ENCODE data around the gene HS3ST3B1.
A peak's percentile ranks its signal among the peaks of the same experiment; 100 is the strongest.

HS3ST3B1 gene

DNA sequence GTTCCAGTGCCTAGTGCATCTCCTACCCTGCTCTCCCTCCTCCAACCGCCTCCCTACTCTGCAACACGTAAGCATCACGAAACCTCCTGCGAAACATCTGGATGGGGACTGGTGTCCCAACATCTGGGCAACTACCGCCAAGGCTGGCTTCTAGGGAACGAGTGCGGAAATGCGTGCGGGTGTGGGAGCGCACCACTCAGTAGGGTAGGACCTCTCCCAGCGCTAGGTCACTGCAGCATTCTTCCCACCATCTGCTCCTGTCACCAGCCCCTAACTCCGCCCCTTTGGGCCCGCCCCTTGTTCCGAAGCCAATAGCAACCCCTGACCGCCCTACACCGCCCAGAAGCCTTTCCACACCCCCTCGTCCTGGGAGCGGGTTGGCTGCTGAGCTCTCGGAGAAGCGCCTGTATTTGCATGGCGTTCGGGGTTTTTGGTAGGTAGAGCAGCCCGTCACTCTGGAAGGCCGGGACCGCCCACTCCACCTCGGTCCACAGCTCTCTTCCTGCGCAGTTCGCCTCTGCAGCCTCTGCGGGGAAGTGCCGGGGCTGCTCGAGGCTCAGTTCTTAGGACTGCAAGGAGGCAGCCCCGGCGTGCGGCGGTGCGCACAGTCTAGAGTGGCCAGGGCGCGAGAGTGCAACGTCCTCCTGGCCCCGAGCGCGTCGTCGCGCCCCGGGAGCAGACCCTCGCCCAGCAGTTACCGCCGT, at the start of gene HS3ST3B1:
Gene HS3ST3B1 (plus strand): TSS at position 507 of the 704 bp plus-strand sequence. CDS start 438 bp downstream, outside the sequence.
- Histone ChIP-seq H3K27ac (ENCODE audit: low read length) (no peak within 1 kb of the TSS), H3K4me2 (ENCODE audit: low read depth, low read length) (peak within 1 kb of the TSS; percentile 34; the same call in 1 of the 2 replicates), H3F3A (ENCODE audit: insufficient read depth, low read length) (no peaks in the 10 kb centered on the region), H3K79me2 (ENCODE audit: low read length) (no peaks in the 10 kb centered on the region), H3K9me2 (replicated peaks; ENCODE audit: insufficient read depth, low read length) (no peaks in the 10 kb centered on the region), H2AFZ (ENCODE audit: low read length) (no peak within 1 kb of the TSS), H3K9me3 (replicated peaks; ENCODE audit: insufficient read depth, low read length) (no peaks in the 10 kb centered on the region), H3K36me3 (replicated peaks; ENCODE audit: insufficient read depth, low read length) (no peaks in the 10 kb centered on the region), H4K20me1 (ENCODE audit: insufficient read depth, low read length) (no peaks in the 10 kb centered on the region), H3K4me3 (ENCODE audit: low read length) (peak within 1 kb of the TSS; percentile 36; the same call in 1 of the 2 replicates), H3K9ac (ENCODE audit: low read length) (no peak within 1 kb of the TSS), H3K4me1 (ENCODE audit: low read length) (no peaks in the 10 kb centered on the region), H3K27me3 (replicated peaks; ENCODE audit: insufficient read depth, low read length) (peaks cover 2% of the 10 kb centered on the region; the same call in 1 of the 2 replicates)
- TF ChIP-seq, protein P1, sequence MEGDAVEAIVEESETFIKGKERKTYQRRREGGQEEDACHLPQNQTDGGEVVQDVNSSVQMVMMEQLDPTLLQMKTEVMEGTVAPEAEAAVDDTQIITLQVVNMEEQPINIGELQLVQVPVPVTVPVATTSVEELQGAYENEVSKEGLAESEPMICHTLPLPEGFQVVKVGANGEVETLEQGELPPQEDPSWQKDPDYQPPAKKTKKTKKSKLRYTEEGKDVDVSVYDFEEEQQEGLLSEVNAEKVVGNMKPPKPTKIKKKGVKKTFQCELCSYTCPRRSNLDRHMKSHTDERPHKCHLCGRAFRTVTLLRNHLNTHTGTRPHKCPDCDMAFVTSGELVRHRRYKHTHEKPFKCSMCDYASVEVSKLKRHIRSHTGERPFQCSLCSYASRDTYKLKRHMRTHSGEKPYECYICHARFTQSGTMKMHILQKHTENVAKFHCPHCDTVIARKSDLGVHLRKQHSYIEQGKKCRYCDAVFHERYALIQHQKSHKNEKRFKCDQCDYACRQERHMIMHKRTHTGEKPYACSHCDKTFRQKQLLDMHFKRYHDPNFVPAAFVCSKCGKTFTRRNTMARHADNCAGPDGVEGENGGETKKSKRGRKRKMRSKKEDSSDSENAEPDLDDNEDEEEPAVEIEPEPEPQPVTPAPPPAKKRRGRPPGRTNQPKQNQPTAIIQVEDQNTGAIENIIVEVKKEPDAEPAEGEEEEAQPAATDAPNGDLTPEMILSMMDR (IDR thresholded peaks at IDR 0.05; ENCODE audit: low read length), result no peak
- no peak for TF ChIP-seq EZH2phosphoT487 (IDR thresholded peaks at IDR 0.05; ENCODE audit: low read length)
- TF ChIP-seq EZH2 (optimal IDR thresholded peaks at IDR 0.05; ENCODE audit: low read depth, low read length), result no peak
- DNase-seq, result peak; percentile 83

DNA sequence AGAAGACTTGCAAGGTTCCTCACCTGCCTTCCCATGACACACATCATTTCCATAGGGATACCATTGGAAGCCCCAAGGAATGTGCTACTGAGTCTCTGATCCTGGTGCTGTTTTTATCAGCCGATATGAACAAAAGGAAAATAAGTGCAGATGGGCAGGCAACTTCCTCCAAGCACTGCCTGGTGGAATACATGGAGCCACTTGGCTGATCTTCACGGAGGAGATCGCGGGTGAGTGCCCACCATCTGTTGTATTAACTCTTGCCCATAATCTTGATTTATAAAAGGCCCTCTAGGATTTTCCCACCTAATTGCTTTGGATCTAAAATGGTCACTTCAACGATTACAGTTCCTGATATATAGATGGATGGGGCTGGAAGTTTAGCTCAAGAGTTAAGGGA, 39.5 kb upstream of the HS3ST3B1 start:
- no peak overlapping the region for H2AFZ ChIP-seq (ENCODE audit: low read length)
- H3K4me2 ChIP-seq (ENCODE audit: low read depth, low read length), result no peak overlapping the region
- TF ChIP-seq EZH2phosphoT487 (IDR thresholded peaks at IDR 0.05; ENCODE audit: low read length), result no peak
- TF ChIP-seq, protein P1 (IDR thresholded peaks at IDR 0.05; ENCODE audit: low read length), result no peak
- TF ChIP-seq EZH2 (optimal IDR thresholded peaks at IDR 0.05; ENCODE audit: low read depth, low read length), result no peak
- no peaks in the 10 kb centered on the region for H3F3A ChIP-seq (ENCODE audit: insufficient read depth, low read length)
- no peak overlapping the region for H3K4me3 ChIP-seq (ENCODE audit: low read length)
- no peaks in the 10 kb centered on the region for H4K20me1 ChIP-seq (ENCODE audit: insufficient read depth, low read length)
- H3K9me3 ChIP-seq (replicated peaks; ENCODE audit: insufficient read depth, low read length), result no peaks in the 10 kb centered on the region
- no peak overlapping the region for H3K9ac ChIP-seq (ENCODE audit: low read length)
- H3K4me1 ChIP-seq (ENCODE audit: low read length), result no peaks in the 10 kb centered on the region
- H3K36me3 ChIP-seq (replicated peaks; ENCODE audit: insufficient read depth, low read length), result no peaks in the 10 kb centered on the region
- no peak overlapping the region for H3K27ac ChIP-seq (ENCODE audit: low read length)
- no peaks in the 10 kb centered on the region for H3K27me3 ChIP-seq (replicated peaks; ENCODE audit: insufficient read depth, low read length)
- no peak for DNase-seq
- H3K9me2 ChIP-seq (replicated peaks; ENCODE audit: insufficient read depth, low read length), result no peaks in the 10 kb centered on the region
- no peaks in the 10 kb centered on the region for H3K79me2 ChIP-seq (ENCODE audit: low read length)

- Histone ChIP-seq H3K27me3 (replicated peaks; ENCODE audit: insufficient read depth, low read length) (no peaks in the 10 kb centered on the region), H3K4me2 (ENCODE audit: low read depth, low read length) (no peak overlapping the region), H3K4me1 (ENCODE audit: low read length) (no peaks in the 10 kb centered on the region), H2AFZ (ENCODE audit: low read length) (no peak overlapping the region), H3K36me3 (replicated peaks; ENCODE audit: insufficient read depth, low read length) (no peaks in the 10 kb centered on the region), H3K27ac (ENCODE audit: low read length) (no peak overlapping the region), H3K79me2 (ENCODE audit: low read length) (no peaks in the 10 kb centered on the region), H3K9ac (ENCODE audit: low read length) (no peak overlapping the region), H3K9me2 (replicated peaks; ENCODE audit: insufficient read depth, low read length) (no peaks in the 10 kb centered on the region), H3K4me3 (ENCODE audit: low read length) (no peak overlapping the region), H3K9me3 (replicated peaks; ENCODE audit: insufficient read depth, low read length) (no peaks in the 10 kb centered on the region), H4K20me1 (ENCODE audit: insufficient read depth, low read length) (no peaks in the 10 kb centered on the region), H3F3A (ENCODE audit: insufficient read depth, low read length) (no peaks in the 10 kb centered on the region)
- no peak for TF ChIP-seq EZH2 (optimal IDR thresholded peaks at IDR 0.05; ENCODE audit: low read depth, low read length)
- no peak for TF ChIP-seq EZH2phosphoT487 (IDR thresholded peaks at IDR 0.05; ENCODE audit: low read length)
- no peak for DNase-seq
Measured at GRCh38 chr17:14268264-14268663, 32.6 kb upstream of the HS3ST3B1 start.

DNA sequence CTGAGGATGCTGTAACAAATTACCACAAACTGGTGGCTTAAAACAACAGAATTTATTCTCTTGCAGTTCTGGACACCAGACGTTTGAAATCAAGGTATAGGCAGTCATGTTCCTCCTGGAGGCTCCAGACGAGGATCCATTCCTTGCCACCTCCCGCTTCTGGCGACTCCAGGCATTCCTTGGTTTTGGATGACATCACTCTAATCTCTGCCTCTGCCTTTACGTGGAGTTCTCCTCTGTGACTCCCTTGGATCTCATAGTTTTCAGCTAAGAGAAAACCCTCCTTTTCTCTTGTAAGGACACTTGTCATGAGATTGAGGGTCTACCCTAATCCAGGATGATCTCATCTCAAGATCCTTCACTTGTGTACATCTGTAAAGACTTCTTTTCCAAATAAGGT, 31.4 kb upstream of the HS3ST3B1 start:
- Histone ChIP-seq H3K27ac (ENCODE audit: low read length) (no peak overlapping the region), H2AFZ (ENCODE audit: low read length) (no peak overlapping the region), H3K36me3 (replicated peaks; ENCODE audit: insufficient read depth, low read length) (no peaks in the 10 kb centered on the region), H3F3A (ENCODE audit: insufficient read depth, low read length) (no peaks in the 10 kb centered on the region), H3K4me2 (ENCODE audit: low read depth, low read length) (no peak overlapping the region), H3K4me1 (ENCODE audit: low read length) (no peaks in the 10 kb centered on the region), H3K27me3 (replicated peaks; ENCODE audit: insufficient read depth, low read length) (no peaks in the 10 kb centered on the region), H4K20me1 (ENCODE audit: insufficient read depth, low read length) (no peaks in the 10 kb centered on the region), H3K9me3 (replicated peaks; ENCODE audit: insufficient read depth, low read length) (no peaks in the 10 kb centered on the region), H3K79me2 (ENCODE audit: low read length) (no peaks in the 10 kb centered on the region), H3K9me2 (replicated peaks; ENCODE audit: insufficient read depth, low read length) (no peaks in the 10 kb centered on the region), H3K4me3 (ENCODE audit: low read length) (no peak overlapping the region), H3K9ac (ENCODE audit: low read length) (no peak overlapping the region)
- no peak for DNase-seq
- TF ChIP-seq EZH2 (optimal IDR thresholded peaks at IDR 0.05; ENCODE audit: low read depth, low read length), result no peak
- TF ChIP-seq EZH2phosphoT487 (IDR thresholded peaks at IDR 0.05; ENCODE audit: low read length), result no peak
- TF ChIP-seq, protein P1 (IDR thresholded peaks at IDR 0.05; ENCODE audit: low read length), result no peak
